NCI-H82 (cell line): ENCODE results near the gene MAPK11.
"Not testable (repeated sequence)": the region's sequence is repeated elsewhere in the genome, so short reads cannot be mapped to it uniquely, and the experiment has no call there.

Experiments used
- DNase-seq: peaks from one replicate; lab custom pipeline; 2025; lab: John Stamatoyannopoulos, UW

Gene MAPK11

GRCh38 chr22:50275181-50276055, 5.2 kb upstream of the MAPK11 start:
- DNase-seq = no peak

GRCh38 chr22:50274771-50275170, 4.6 kb upstream of the MAPK11 start:
- DNase-seq = no peak

GRCh38 chr22:50274311-50274710, 4.1 kb upstream of the MAPK11 start:
- peak; percentile 71 for DNase-seq

GRCh38 chr22:50273781-50274180, 3.6 kb upstream of the MAPK11 start:
- DNase-seq = not testable (repeated sequence)

- DNase-seq = not testable (repeated sequence)
Measured at GRCh38 chr22:50273352-50273751, 3.2 kb upstream of the MAPK11 start.

GRCh38 chr22:50272044-50272802, 2.0 kb upstream of the MAPK11 start:
- peak; percentile 33 for DNase-seq

- DNase-seq = peak; percentile 85
Measured at GRCh38 chr22:50271519-50271970, 1.4 kb upstream of the MAPK11 start.

- peak; percentile 47 for DNase-seq
Measured at GRCh38 chr22:50270666-50271394, 650 bp upstream of the MAPK11 start.

GRCh38 chr22:50269573-50269969, 609 bp downstream of the MAPK11 start:
- no peak for DNase-seq

GRCh38 chr22:50268655-50269113, 1.5 kb downstream of the MAPK11 start:
- DNase-seq = no peak

- no peak for DNase-seq
Measured at GRCh38 chr22:50267591-50268390, 2.4 kb downstream of the MAPK11 start.

- no peak for DNase-seq
Measured at GRCh38 chr22:50266994-50267393, 3.2 kb downstream of the MAPK11 start.

GRCh38 chr22:50264946-50265669, 5.1 kb downstream of the MAPK11 start:
- no peak for DNase-seq

- DNase-seq = no peak
Measured at GRCh38 chr22:50264104-50264745, 6.0 kb downstream of the MAPK11 start.

GRCh38 chr22:50262973-50263617, 7.1 kb downstream of the MAPK11 start:
- peak; percentile 57 for DNase-seq

GRCh38 chr22:50262460-50262911, 7.7 kb downstream of the MAPK11 start:
- peak; percentile 40 for DNase-seq

GRCh38 chr22:50261615-50262459, 8.3 kb downstream of the MAPK11 start, which contains the start of gene MAPK12:
Gene MAPK12, minus strand, starts transcription at chr22:50261683. Its CDS starts 174 bp downstream, at chr22:50261509.
- DNase-seq = peak; percentile 68
